H9 (cell line): Measurements from ENCODE around the gene CCDC158. TPM values are rescaled to one million over a fixed set of nuclear protein-coding genes. Genes with fewer than 3 reads are reported as not detected.

ENCODE experiments used
- DNase-seq: peaks from one replicate; pipeline ENCODE4 v3.0.0-alpha.2; 2017
- H2AFZ ChIP-seq: one replicate; pipeline ENCODE4 v1.6.1; 2013; ENCODE audit warnings: mild to moderate bottlenecking, low read length, control low read depth, moderate library complexity
- H2AK5ac ChIP-seq: 2 replicates; pipeline ENCODE4 v1.6.1; 2013; ENCODE audit warnings: low read length, control low read depth, mixed read lengths; ENCODE audit not compliant: insufficient read length
- H2BK120ac ChIP-seq: one replicate; pipeline ENCODE4 v1.6.1; 2013; ENCODE audit warnings: low read depth, mild to moderate bottlenecking, low read length, control low read depth, inconsistent platforms; ENCODE audit not compliant: poor library complexity, severe bottlenecking
- H2BK12ac ChIP-seq: 2 replicates; pipeline ENCODE4 v1.6.1; 2013; ENCODE audit warnings: low read length, control low read depth, mixed read lengths, low read depth; ENCODE audit not compliant: insufficient read length
- H2BK15ac ChIP-seq: 2 replicates; pipeline ENCODE4 v1.6.1; 2013; ENCODE audit warnings: low read depth, low read length, control low read depth
- H2BK20ac ChIP-seq: one replicate; pipeline ENCODE4 v1.6.1; 2013; ENCODE audit warnings: low read depth, mild to moderate bottlenecking, low read length, control low read depth, inconsistent platforms; ENCODE audit not compliant: poor library complexity, severe bottlenecking
- H2BK5ac ChIP-seq: 2 replicates; pipeline ENCODE4 v1.6.1; 2013; ENCODE audit warnings: low read length, control low read depth, mixed read lengths; ENCODE audit not compliant: insufficient read length
- H3K14ac ChIP-seq: 2 replicates; pipeline ENCODE4 v1.6.1; 2013; ENCODE audit warnings: low read length, control low read depth; ENCODE audit not compliant: insufficient read depth
- H3K18ac ChIP-seq: 2 replicates; pipeline ENCODE4 v1.6.1; 2013; ENCODE audit warnings: low read depth, mild to moderate bottlenecking, mixed read lengths, low read length, control low read depth; ENCODE audit not compliant: insufficient read length
- H3K23ac ChIP-seq: 2 replicates; pipeline ENCODE4 v1.6.1; 2013; ENCODE audit warnings: low read length, control low read depth, mixed read lengths, low read depth; ENCODE audit not compliant: insufficient read length
- H3K23me2 ChIP-seq: 2 replicates; pipeline ENCODE4 v1.6.1; 2013; ENCODE audit warnings: low read depth, mild to moderate bottlenecking, mixed read lengths, low read length, control low read depth; ENCODE audit not compliant: insufficient read length, poor library complexity, severe bottlenecking
- H3K27ac ChIP-seq: 2 replicates; pipeline ENCODE4 v1.5.1; 2013; ENCODE audit warnings: low read length, control low read depth, mixed read lengths, low read depth; ENCODE audit not compliant: insufficient read length
- H3K27me3 ChIP-seq: 2 replicates; pipeline ENCODE4 v1.6.1; 2013; ENCODE audit warnings: low read length, control low read depth, inconsistent platforms; ENCODE audit not compliant: insufficient read depth
- H3K4ac ChIP-seq: 2 replicates; pipeline ENCODE4 v1.6.1; 2013; ENCODE audit warnings: low read depth, mild to moderate bottlenecking, control low read depth, inconsistent platforms, low read length, moderate library complexity
- H3K4me1 ChIP-seq: 2 replicates; pipeline ENCODE4 v1.6.1; 2013; ENCODE audit warnings: low read length, control low read depth, inconsistent platforms; ENCODE audit not compliant: insufficient read depth
- H3K4me2 ChIP-seq: 2 replicates; pipeline ENCODE4 v1.6.1; 2013; ENCODE audit warnings: low read length, control low read depth, mixed read lengths; ENCODE audit not compliant: insufficient read length, insufficient read depth
- H3K56ac ChIP-seq: 2 replicates; pipeline ENCODE4 v1.6.1; 2013; ENCODE audit warnings: low read depth, mild to moderate bottlenecking, mixed read lengths, low read length, control low read depth; ENCODE audit not compliant: insufficient read length
- H3K79me1 ChIP-seq: 2 replicates; pipeline ENCODE4 v1.6.1; 2013; ENCODE audit warnings: low read depth, mild to moderate bottlenecking, moderate library complexity, low read length, control low read depth, inconsistent platforms; ENCODE audit not compliant: insufficient read depth, poor library complexity, severe bottlenecking
- H3K79me2 ChIP-seq: 2 replicates; pipeline ENCODE4 v1.6.1; 2013; ENCODE audit warnings: low read length, control low read depth, inconsistent platforms; ENCODE audit not compliant: insufficient read depth
- H3K9ac ChIP-seq: 2 replicates; pipeline ENCODE4 v1.6.1; 2013; ENCODE audit warnings: low read length, control low read depth, mixed read lengths; ENCODE audit not compliant: insufficient read length; ENCODE audit errors: extremely low read depth
- H3K9me3 ChIP-seq: one replicate; pipeline ENCODE4 v1.6.1; 2013; ENCODE audit warnings: low read depth, low read length, inconsistent platforms; ENCODE audit not compliant: control insufficient read depth
- H3T11ph ChIP-seq: one replicate; pipeline ENCODE4 v1.6.1; 2013; ENCODE audit warnings: mild to moderate bottlenecking, low read length, control low read depth, inconsistent platforms
- H4K20me1 ChIP-seq: one replicate; pipeline ENCODE4 v1.6.1; 2013; ENCODE audit not compliant: control insufficient read depth, insufficient read length, insufficient read depth
- H4K5ac ChIP-seq: 2 replicates; pipeline ENCODE4 v1.6.1; 2013; ENCODE audit warnings: low read depth, mild to moderate bottlenecking, mixed read lengths, low read length, control low read depth; ENCODE audit not compliant: insufficient read length
- H4K8ac ChIP-seq: replicated peaks from 2 replicates; pipeline ENCODE4 v1.6.1; 2013; ENCODE audit warnings: low read length, control low read depth, mixed read lengths, low read depth; ENCODE audit not compliant: insufficient read length
- H4K91ac ChIP-seq: 2 replicates; pipeline ENCODE4 v1.6.1; 2013; ENCODE audit warnings: low read depth, mild to moderate bottlenecking, moderate library complexity, mixed read lengths, low read length, control low read depth; ENCODE audit not compliant: insufficient read length
- H3K27ac Mint-ChIP-seq, 3 experiments: 2 replicates in 2 of 3; 3 replicates in 1 of 3; pipeline ENCODE4 v1.8.0; 2020 to 2021; ENCODE audit warnings: mixed read lengths in 3 of 3, mild to moderate bottlenecking in 1 of 3, moderate library complexity in 1 of 3
- H3K27me3 Mint-ChIP-seq: 2 replicates; pipeline ENCODE4 v1.8.0; 2021; ENCODE audit warnings: low read depth, mild to moderate bottlenecking, moderate library complexity, mixed read lengths
- H3K36me3 Mint-ChIP-seq, 3 experiments: 2 replicates in 2 of 3; 3 replicates in 1 of 3; pipeline ENCODE4 v1.8.0; 2020 to 2021; ENCODE audit warnings: low read depth in 3 of 3, mixed read lengths in 3 of 3; ENCODE audit not compliant: insufficient read depth in 1 of 3
- H3K4me1 Mint-ChIP-seq, 2 experiments: 2 replicates each; pipeline ENCODE4 v1.8.0; 2020; ENCODE audit warnings: mixed read lengths in 2 of 2
- H3K4me3 Mint-ChIP-seq, 2 experiments: 2 replicates in 1 of 2; 3 replicates in 1 of 2; pipeline ENCODE4 v1.8.0; 2020 to 2021; ENCODE audit warnings: mild to moderate bottlenecking in 2 of 2, mixed read lengths in 2 of 2, moderate library complexity in 1 of 2
- H3K9me3 Mint-ChIP-seq, 2 experiments: 2 replicates in 1 of 2; 3 replicates in 1 of 2; pipeline ENCODE4 v1.8.0; 2020; ENCODE audit warnings: mild to moderate bottlenecking in 2 of 2, mixed read lengths in 2 of 2, moderate library complexity in 1 of 2
- WGBS: extraction: QIAGEN DNeasy Blood & Tissue Kit; methylation state at CpG from one replicate; pipeline ENCODE4 v1.1.7; 2013; ENCODE audit warnings: missing lambda C conversion rate, low lambda C conversion rate, mixed read lengths; ENCODE audit not compliant: insufficient read length; ENCODE audit errors: extremely low coverage; 5-methylcytosine and 5-hydroxymethylcytosine counted together
- total RNA-seq: library from RNA; stranded (reverse); gene quantifications from 2 replicates; pipeline ENCODE4 v1.2.1, GENCODE V29; 2021
- TF ChIP-seq, protein P1 (sequence below): fragments of 200-600 bp; sonication (generic); conservative IDR thresholded peaks from 3 replicates; pipeline ENCODE4 v1.8.0; 2021; ENCODE audit warnings: antibody characterized with exemption, mild to moderate bottlenecking

Gene CCDC158
- total RNA-seq, 1 experiment from 2014 or later: not detected

DNA sequence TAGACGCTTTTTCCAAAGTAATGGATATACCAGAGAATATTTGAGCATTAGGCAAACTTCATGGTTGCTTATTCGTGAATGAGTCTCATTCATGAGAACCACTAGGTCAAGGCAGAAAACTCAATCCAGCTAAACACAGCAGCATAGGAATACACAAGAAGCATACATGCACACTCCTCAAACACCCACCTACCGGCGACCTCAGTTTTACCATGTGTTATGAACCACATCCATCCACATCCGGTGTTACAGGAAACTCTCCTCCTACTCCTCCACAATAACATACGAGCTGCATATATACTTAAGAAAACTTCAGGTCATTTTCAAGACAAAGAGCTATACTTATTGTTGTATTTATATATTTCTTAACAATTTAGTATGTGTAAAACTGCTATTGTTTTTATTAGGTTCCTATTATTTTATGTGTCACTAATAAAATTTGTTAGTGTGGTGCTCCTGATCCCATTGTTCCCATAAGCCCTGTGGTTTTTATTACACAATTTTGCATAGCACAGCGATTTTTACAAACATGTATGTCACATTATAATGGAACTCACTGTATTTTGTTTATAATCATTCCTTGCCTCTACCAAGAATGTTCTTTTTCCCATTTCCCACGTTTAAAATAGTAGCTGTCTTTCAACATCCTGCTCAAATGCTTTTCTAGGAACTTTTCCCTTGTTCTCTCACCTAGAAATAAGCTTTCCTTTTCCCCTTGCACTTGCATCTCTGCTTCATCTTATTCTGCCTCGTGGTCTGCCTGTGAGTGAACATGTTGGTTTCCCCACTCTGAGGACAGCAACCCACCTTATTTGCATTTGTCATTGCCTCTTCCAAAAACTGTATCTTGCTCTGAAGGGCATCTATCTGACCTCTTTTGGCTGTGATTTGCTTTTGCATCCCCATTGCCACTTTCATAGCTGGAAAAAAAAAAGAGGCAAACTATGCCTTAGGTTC lies 66.1 kb downstream of the CCDC158 start:
- Histone ChIP-seq H4K20me1 (no peaks in the 10 kb centered on the region), H3K56ac (no peak overlapping the region), H2BK5ac (no peak overlapping the region), H4K5ac (no peak overlapping the region), H2AFZ (no peak overlapping the region), H2BK15ac (no peak overlapping the region), H2BK12ac (peak overlapping the region; percentile 73), H3K27me3 (no peaks in the 10 kb centered on the region), H3K4me1 (no peaks in the 10 kb centered on the region), H3T11ph (no peak overlapping the region), H4K8ac (no peak overlapping the region), H3K23me2 (no peaks in the 10 kb centered on the region), H3K18ac (no peak overlapping the region), H3K79me1 (no peaks in the 10 kb centered on the region), H3K14ac (no peak overlapping the region), H2AK5ac (no peak overlapping the region), H2BK120ac (no peak overlapping the region), H4K91ac (no peak overlapping the region), H2BK20ac (no peak overlapping the region), H3K4me2 (no peak overlapping the region), H3K27ac (no peak overlapping the region), H3K79me2 (no peaks in the 10 kb centered on the region), H3K4ac (no peak overlapping the region), H3K9ac (no peak overlapping the region), H3K9me3 (no peaks in the 10 kb centered on the region), H3K23ac (peak overlapping the region; percentile 69)
- no peak for DNase-seq
- TF ChIP-seq, protein P1, sequence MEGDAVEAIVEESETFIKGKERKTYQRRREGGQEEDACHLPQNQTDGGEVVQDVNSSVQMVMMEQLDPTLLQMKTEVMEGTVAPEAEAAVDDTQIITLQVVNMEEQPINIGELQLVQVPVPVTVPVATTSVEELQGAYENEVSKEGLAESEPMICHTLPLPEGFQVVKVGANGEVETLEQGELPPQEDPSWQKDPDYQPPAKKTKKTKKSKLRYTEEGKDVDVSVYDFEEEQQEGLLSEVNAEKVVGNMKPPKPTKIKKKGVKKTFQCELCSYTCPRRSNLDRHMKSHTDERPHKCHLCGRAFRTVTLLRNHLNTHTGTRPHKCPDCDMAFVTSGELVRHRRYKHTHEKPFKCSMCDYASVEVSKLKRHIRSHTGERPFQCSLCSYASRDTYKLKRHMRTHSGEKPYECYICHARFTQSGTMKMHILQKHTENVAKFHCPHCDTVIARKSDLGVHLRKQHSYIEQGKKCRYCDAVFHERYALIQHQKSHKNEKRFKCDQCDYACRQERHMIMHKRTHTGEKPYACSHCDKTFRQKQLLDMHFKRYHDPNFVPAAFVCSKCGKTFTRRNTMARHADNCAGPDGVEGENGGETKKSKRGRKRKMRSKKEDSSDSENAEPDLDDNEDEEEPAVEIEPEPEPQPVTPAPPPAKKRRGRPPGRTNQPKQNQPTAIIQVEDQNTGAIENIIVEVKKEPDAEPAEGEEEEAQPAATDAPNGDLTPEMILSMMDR: no peak
- Mint-ChIP-seq H3K36me3 (peaks cover 0 to 5% (median 5%) of the 10 kb centered on the region in 3 experiments; a peak in 4 of 7 replicates), H3K4me3 (no peak overlapping the region), H3K4me1 (no peaks in the 10 kb centered on the region), H3K27ac (no peak overlapping the region), H3K27me3 (peaks cover 2% of the 10 kb centered on the region), H3K9me3 (peaks cover 6 to 11% of the 10 kb centered on the region in 2 experiments; a peak in 4 of 5 replicates)
- WGBS: no CpG with 5 or more reads among the region's 9 CpGs
